CD4-positive, alpha-beta T cell (primary cell): Measurements from ENCODE around the gene STRN3. TPM values are rescaled to one million over a fixed set of nuclear protein-coding genes. Genes with fewer than 3 reads are reported as not detected.

Experiments
- ATAC-seq: fragments of 200-7000 bp; cut with Tn5 transposase; one replicate; pipeline ENCODE4 v1.10.0; 2022; ENCODE audit warnings: mild to moderate bottlenecking; ENCODE audit not compliant: poor library complexity
- CTCF ChIA-PET: fragments of 350-600 bp; sonication (Branson Sonifier 250); formaldehyde crosslinking; loops from one replicate; lab custom pipeline; 2021; ENCODE audit warnings: antibody characterized with exemption, inconsistent platforms; lab: Charles Lee
- POLR2A ChIA-PET: fragments of 350-600 bp; sonication (Branson Sonifier 250); formaldehyde crosslinking; loops from one replicate; lab custom pipeline; 2021; ENCODE audit warnings: antibody characterized with exemption, inconsistent platforms; lab: Charles Lee
- DNase-seq, 14 experiments: peaks; one replicate each; pipeline ENCODE4 v3.0.0-alpha.2; 2013 to 2020; ENCODE audit warnings: mixed read lengths in 2 of 14
- H3K27ac ChIP-seq, 2 donors: one replicate each; pipeline versions ENCODE4 v1.5.1 to v1.7.0; 2013; ENCODE audit warnings: low read length in 2 of 2, low read depth in 1 of 2, mild to moderate bottlenecking in 1 of 2
- H3K27me3 ChIP-seq, 2 experiments: 1 replicate in 1 of 2; 2 replicates in 1 of 2; pipeline versions ENCODE4 v1.6.1 to v1.7.0; 2013; ENCODE audit warnings: low read length in 2 of 2, control low read depth in 1 of 2, mild to moderate bottlenecking in 1 of 2, moderate library complexity in 1 of 2; ENCODE audit not compliant: insufficient read depth in 2 of 2, control insufficient read depth in 1 of 2
- H3K36me3 ChIP-seq: one replicate; pipeline ENCODE4 v1.6.1; 2013; ENCODE audit warnings: low read length, control low read depth; ENCODE audit not compliant: insufficient read depth
- H3K4me1 ChIP-seq: one replicate; pipeline ENCODE4 v1.6.1; 2013; ENCODE audit warnings: low read length, control low read depth; ENCODE audit not compliant: insufficient read depth
- H3K4me3 ChIP-seq: one replicate; pipeline ENCODE4 v1.5.1; 2013; ENCODE audit warnings: mild to moderate bottlenecking, low read length, moderate library complexity
- H3K9me3 ChIP-seq, 2 experiments: 1 replicate in 1 of 2; 2 replicates in 1 of 2; pipeline versions ENCODE4 v1.6.1 to v1.7.0; 2013; ENCODE audit warnings: low read length in 2 of 2, mild to moderate bottlenecking in 2 of 2, control low read depth in 1 of 2, moderate library complexity in 1 of 2; ENCODE audit not compliant: control insufficient read depth in 1 of 2, insufficient read depth in 1 of 2
- H3K27ac Mint-ChIP-seq: one replicate; pipeline ENCODE4 v1.8.0; 2020; ENCODE audit warnings: mixed read lengths
- H3K27me3 Mint-ChIP-seq: one replicate; pipeline ENCODE4 v1.8.0; 2021; ENCODE audit warnings: mixed read lengths
- H3K36me3 Mint-ChIP-seq: one replicate; pipeline ENCODE4 v1.8.0; 2021; ENCODE audit warnings: low read depth, mixed read lengths
- H3K4me1 Mint-ChIP-seq: one replicate; pipeline ENCODE4 v1.8.0; 2021; ENCODE audit warnings: low read depth, mixed read lengths
- H3K4me3 Mint-ChIP-seq: one replicate; pipeline ENCODE4 v1.8.0; 2020; ENCODE audit warnings: mild to moderate bottlenecking, mixed read lengths
- H3K9me3 Mint-ChIP-seq: one replicate; pipeline ENCODE4 v1.8.0; 2020; ENCODE audit warnings: mixed read lengths
- CTCF ChIP-seq: fragments of 200-600 bp; IDR thresholded peaks from one replicate; pipeline ENCODE4 v1.8.0; 2022; ENCODE audit warnings: antibody characterized with exemption, mild to moderate bottlenecking
- intact Hi-C, 2 experiments: fragments of 100-400 bp; cut with DNase I in 1 of 2; cut with micrococcal nuclease in 1 of 2; formaldehyde crosslinking; loops; one replicate each; pipeline versions ENCODE4 v1.15.1 to v1.9.0; 2023 to 2025; cut with DNase I, micrococcal nuclease
- total RNA-seq, 174 experiments: library from RNA in 2 of 174; stranded (reverse) in 2 of 174; gene quantifications; one replicate each; pipeline ENCODE4 v1.2.3 and lab custom pipeline; 2021 to 2026

Gene STRN3
- total RNA-seq, 2 experiments from 2014 or later: 15.1 to 16.9 TPM

DNA sequence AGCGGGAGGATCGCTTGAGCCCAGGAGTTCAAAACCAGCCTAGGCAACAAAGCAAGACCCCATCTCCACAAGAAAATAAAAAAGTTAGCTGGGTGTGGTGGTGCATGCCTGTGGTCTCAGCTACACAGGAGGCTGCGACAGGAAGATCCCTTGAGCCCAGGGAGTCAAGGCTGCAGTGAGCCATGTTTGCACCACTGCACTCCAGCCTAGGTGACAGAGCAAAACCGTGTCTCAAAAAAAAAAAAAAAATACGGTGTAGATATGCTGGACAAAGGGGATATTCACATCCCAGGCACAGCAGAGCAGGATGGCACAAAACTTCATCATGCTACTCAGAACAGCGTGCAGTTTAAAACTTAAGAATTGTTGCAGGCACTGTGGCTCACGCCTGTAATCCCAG lies 24.8 kb upstream of the STRN3 start:
- TF ChIP-seq CTCF: no peak
- Mint-ChIP-seq H3K4me1 (no peaks in the 10 kb centered on the region), H3K27me3 (no peaks in the 10 kb centered on the region), H3K27ac (no peak overlapping the region), H3K36me3 (no peaks in the 10 kb centered on the region), H3K4me3 (no peak overlapping the region), H3K9me3 (no peaks in the 10 kb centered on the region)
- H3K36me3 ChIP-seq: no peaks in the 10 kb centered on the region
- DNase-seq: no peak
- ATAC-seq: no peak
- no peaks in the 10 kb centered on the region for H3K27me3 ChIP-seq
- H3K27ac ChIP-seq: no peak overlapping the region
- ChIA-PET POLR2A (no interaction called here), CTCF (interaction anchor here (0.7 kb wide), 1 partner anchor 1147 kb away, joined by 4 read pairs; no protein-coding TSS in a partner anchor)
- intact Hi-C loops: no loop called here
- H3K4me1 ChIP-seq: no peaks in the 10 kb centered on the region
- no peak overlapping the region for H3K4me3 ChIP-seq
- no peaks in the 10 kb centered on the region for H3K9me3 ChIP-seq

GRCh38 chr14:31047503-31047902 lies 21.3 kb upstream of the STRN3 start:
- no peak for TF ChIP-seq CTCF
- no peak overlapping the region for H3K4me3 Mint-ChIP-seq
- no peaks in the 10 kb centered on the region for H3K4me1 ChIP-seq
- no peaks in the 10 kb centered on the region for H3K36me3 ChIP-seq
- DNase-seq (no peak), ATAC-seq (no peak)
- no peaks in the 10 kb centered on the region for H3K9me3 ChIP-seq
- H3K4me1 Mint-ChIP-seq: no peaks in the 10 kb centered on the region
- no peaks in the 10 kb centered on the region for H3K27me3 Mint-ChIP-seq
- no peak overlapping the region for H3K4me3 ChIP-seq
- no peaks in the 10 kb centered on the region for H3K36me3 Mint-ChIP-seq
- ChIA-PET POLR2A (no interaction called here), CTCF (no interaction called here)
- intact Hi-C loops: no loop called here
- H3K27me3 ChIP-seq: no peaks in the 10 kb centered on the region
- no peak overlapping the region for H3K27ac ChIP-seq
- no peak overlapping the region for H3K27ac Mint-ChIP-seq
- H3K9me3 Mint-ChIP-seq: no peaks in the 10 kb centered on the region

DNA sequence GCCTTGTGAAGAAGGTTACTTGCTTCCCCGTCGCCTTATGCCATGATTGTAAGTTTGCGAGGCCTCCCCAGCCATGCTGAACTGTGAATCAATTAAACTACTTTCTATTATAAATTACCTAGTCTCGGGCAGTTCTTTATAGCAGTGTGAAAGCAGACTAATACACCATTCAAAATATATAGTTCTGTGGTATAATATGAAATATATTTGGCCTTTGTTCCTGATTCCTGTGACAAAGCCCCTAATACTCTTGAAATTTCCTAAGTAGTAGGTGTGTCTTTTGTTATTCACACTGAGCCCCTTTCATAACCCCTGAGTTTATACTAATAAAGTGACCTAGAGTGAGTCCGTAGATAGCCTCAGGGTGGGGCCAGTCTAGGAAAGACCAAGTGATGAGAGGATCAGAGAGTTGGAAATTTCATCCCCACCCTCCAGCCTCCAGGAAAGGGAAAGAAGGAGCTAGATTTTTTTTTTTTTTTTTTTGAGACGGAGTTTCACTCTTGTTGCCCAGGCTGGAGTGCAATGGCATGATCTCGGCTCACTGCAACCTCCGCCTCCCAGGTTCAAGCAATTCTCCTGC lies 19.4 kb upstream of the STRN3 start:
- Histone ChIP-seq H3K4me3 (no peak overlapping the region), H3K36me3 (no peaks in the 10 kb centered on the region), H3K27me3 (no peaks in the 10 kb centered on the region), H3K4me1 (no peaks in the 10 kb centered on the region), H3K9me3 (no peaks in the 10 kb centered on the region), H3K27ac (no peak overlapping the region)
- intact Hi-C loops: no loop called here
- ATAC-seq: no peak
- no peak for TF ChIP-seq CTCF
- no peak overlapping the region for H3K27ac Mint-ChIP-seq
- no peaks in the 10 kb centered on the region for H3K27me3 Mint-ChIP-seq
- H3K4me3 Mint-ChIP-seq: no peak overlapping the region
- CTCF ChIA-PET: no interaction called here
- DNase-seq: no peak
- no peaks in the 10 kb centered on the region for H3K9me3 Mint-ChIP-seq
- H3K36me3 Mint-ChIP-seq: no peaks in the 10 kb centered on the region
- H3K4me1 Mint-ChIP-seq: no peaks in the 10 kb centered on the region
- POLR2A ChIA-PET: no interaction called here
